Measurements from ENCODE around the gene WNK1.

- TF ChIP-seq POLR2AphosphoS5 (IDR thresholded peaks at IDR 0.05) (no peak), CTCF (IDR thresholded peaks at IDR 0.05; ENCODE audit: poor library complexity, severe bottlenecking) (no peak)
These were observed 25.1 kb upstream of the WNK1 start for GRCh38 chr12:727321-727720.
